ENCODE measurements around the gene DGKZ. TPM values are rescaled to one million over a fixed set of nuclear protein-coding genes. Genes with fewer than 3 reads are reported as not detected.

The DGKZ gene
- total RNA-seq, 1 experiment from 2014 or later = 68.9 TPM

DNA sequence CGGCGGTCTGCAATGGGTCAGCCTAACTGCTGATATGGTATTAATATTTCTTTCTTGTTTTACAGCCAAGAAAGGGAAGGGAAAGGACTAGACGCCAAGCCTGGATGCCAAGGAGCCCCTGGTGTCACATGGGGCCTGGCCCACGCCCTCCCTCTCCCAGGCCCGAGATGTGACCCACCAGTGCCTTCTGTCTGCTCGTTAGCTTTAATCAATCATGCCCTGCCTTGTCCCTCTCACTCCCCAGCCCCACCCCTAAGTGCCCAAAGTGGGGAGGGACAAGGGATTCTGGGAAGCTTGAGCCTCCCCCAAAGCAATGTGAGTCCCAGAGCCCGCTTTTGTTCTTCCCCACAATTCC is 36.1 kb downstream of the DGKZ start:
- Histone ChIP-seq H3K23ac (ENCODE audit: insufficient read length, low read depth, low read length) (no peak overlapping the region), H2BK15ac (ENCODE audit: low read depth, low read length) (no peak overlapping the region), H2BK12ac (ENCODE audit: insufficient read length, low read depth, low read length) (no peak overlapping the region), H2BK5ac (ENCODE audit: insufficient read length, low read length) (no peak overlapping the region), H2AK5ac (ENCODE audit: insufficient read length, low read length) (no peak overlapping the region), H3K9me3 (ENCODE audit: control insufficient read depth, low read depth, low read length) (no peaks in the 10 kb centered on the region), H3T11ph (ENCODE audit: low read length) (no peak overlapping the region), H2AFZ (ENCODE audit: low read length) (no peak overlapping the region), H2BK120ac (ENCODE audit: low read depth, low read length, poor library complexity, severe bottlenecking) (no peak overlapping the region), H3K27me3 (ENCODE audit: insufficient read depth, low read length) (peaks cover 3% of the 10 kb centered on the region; the same call in 1 of the 2 replicates), H4K20me1 (ENCODE audit: control insufficient read depth, insufficient read depth, insufficient read length) (no peaks in the 10 kb centered on the region), H3K27ac (ENCODE audit: insufficient read length, low read depth, low read length) (no peak overlapping the region), H2BK20ac (ENCODE audit: low read depth, low read length, poor library complexity, severe bottlenecking) (no peak overlapping the region), H4K5ac (ENCODE audit: insufficient read length, low read depth, low read length) (no peak overlapping the region), H4K8ac (replicated peaks; ENCODE audit: insufficient read length, low read depth, low read length) (no peak overlapping the region), H3K18ac (ENCODE audit: insufficient read length, low read depth, low read length) (no peak overlapping the region), H3K23me2 (ENCODE audit: insufficient read length, low read depth, low read length, poor library complexity, severe bottlenecking) (peaks cover 8% of the 10 kb centered on the region), H3K9ac (ENCODE audit: extremely low read depth, insufficient read length, low read length) (no peak overlapping the region), H3K4ac (ENCODE audit: low read depth, low read length) (no peak overlapping the region), H3K56ac (ENCODE audit: insufficient read length, low read depth, low read length) (no peak overlapping the region), H3K4me1 (ENCODE audit: insufficient read depth, low read length) (peaks cover 4% of the 10 kb centered on the region; the same call in 1 of the 2 replicates), H3K4me2 (ENCODE audit: insufficient read depth, insufficient read length, low read length) (no peak overlapping the region), H4K91ac (ENCODE audit: insufficient read length, low read depth, low read length) (no peak overlapping the region), H3K79me2 (ENCODE audit: insufficient read depth, low read length) (no peaks in the 10 kb centered on the region), H3K79me1 (ENCODE audit: insufficient read depth, low read depth, low read length, poor library complexity, severe bottlenecking) (no peaks in the 10 kb centered on the region), H3K14ac (ENCODE audit: insufficient read depth, low read length) (no peak overlapping the region)
- Mint-ChIP-seq H3K36me3 (ENCODE audit: insufficient read depth in 1 of 3, low read depth in 3 of 3) (peaks cover 5 to 10% (median 9%) of the 10 kb centered on the region in 3 experiments; a peak in 5 of 7 replicates), H3K27ac (no peak overlapping the region), H3K4me1 (peaks cover 12 to 36% of the 10 kb centered on the region in 2 experiments), H3K27me3 (ENCODE audit: low read depth) (peaks cover 36% of the 10 kb centered on the region), H3K9me3 (no peaks in the 10 kb centered on the region), H3K4me3 (peak overlapping the region; percentile 79 to 86; a peak in 2 of 5 replicates)
- no CpG with 5 or more reads among the region's 7 CpGs for whole genome bisulfite sequencing (ENCODE audit: extremely low coverage, insufficient read length, low lambda C conversion rate)
- no peak for DNase-seq
- TF ChIP-seq, protein P1, sequence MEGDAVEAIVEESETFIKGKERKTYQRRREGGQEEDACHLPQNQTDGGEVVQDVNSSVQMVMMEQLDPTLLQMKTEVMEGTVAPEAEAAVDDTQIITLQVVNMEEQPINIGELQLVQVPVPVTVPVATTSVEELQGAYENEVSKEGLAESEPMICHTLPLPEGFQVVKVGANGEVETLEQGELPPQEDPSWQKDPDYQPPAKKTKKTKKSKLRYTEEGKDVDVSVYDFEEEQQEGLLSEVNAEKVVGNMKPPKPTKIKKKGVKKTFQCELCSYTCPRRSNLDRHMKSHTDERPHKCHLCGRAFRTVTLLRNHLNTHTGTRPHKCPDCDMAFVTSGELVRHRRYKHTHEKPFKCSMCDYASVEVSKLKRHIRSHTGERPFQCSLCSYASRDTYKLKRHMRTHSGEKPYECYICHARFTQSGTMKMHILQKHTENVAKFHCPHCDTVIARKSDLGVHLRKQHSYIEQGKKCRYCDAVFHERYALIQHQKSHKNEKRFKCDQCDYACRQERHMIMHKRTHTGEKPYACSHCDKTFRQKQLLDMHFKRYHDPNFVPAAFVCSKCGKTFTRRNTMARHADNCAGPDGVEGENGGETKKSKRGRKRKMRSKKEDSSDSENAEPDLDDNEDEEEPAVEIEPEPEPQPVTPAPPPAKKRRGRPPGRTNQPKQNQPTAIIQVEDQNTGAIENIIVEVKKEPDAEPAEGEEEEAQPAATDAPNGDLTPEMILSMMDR (conservative IDR thresholded peaks at IDR 0.05) = no peak; the same call in 1 of the 3 replicates
